ENCODE data around the gene RPS6KB2. TPM values are rescaled to one million over a fixed set of nuclear protein-coding genes. Genes with fewer than 3 reads are reported as not detected.

The RPS6KB2 gene
- polyA plus RNA-seq, 1 donor (not counting 4 experiments of a cell fraction or from before 2014, with no cell fraction given) = 61.4 TPM

DNA sequence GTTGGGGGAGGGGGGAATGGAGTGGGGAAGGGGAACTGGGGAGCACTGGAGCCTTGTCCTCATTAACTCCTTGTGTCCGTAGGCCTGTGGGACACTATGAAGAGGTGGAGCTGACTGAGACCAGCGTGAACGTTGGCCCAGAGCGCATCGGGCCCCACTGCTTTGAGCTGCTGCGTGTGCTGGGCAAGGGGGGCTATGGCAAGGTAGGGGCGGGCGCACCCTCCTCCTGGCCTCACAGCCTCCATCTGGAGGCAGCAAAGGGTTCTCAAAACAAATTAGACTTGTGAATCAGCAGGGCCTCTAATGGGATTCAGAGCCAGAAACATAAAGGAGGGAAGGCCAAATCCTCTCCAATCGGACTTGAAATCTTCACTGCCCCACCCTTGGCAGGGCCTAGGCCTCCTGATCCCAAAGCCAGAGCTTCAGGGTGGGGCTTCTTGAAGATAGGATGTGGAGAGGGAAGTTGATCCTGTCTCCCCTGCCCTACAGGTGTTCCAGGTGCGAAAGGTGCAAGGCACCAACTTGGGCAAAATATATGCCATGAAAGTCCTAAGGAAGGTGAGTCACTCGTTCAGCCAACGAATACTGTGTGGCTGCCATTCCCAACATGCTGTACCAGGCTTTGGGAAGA lies 859 bp downstream of the RPS6KB2 start:
- dilution Hi-C loops (cut with MboI; ENCODE audit: extremely low pct_ligation_motif_present, low sequenced_read_pairs) = no loop called here
- Histone ChIP-seq H3K4me1 (ENCODE audit: control insufficient read depth, extremely low read depth, insufficient read depth, low read length) (peaks cover 18% of the 10 kb centered on the region), H3K4me3 (ENCODE audit: control insufficient read depth in 2 of 3, extremely low read depth in 1 of 3, insufficient read depth in 2 of 3, low read depth in 1 of 3, low read length in 3 of 3) (peak overlapping the region; percentile 77 to 98 (median 97)), H3K27me3 (ENCODE audit: control insufficient read depth, extremely low read depth, insufficient read depth, low read length) (no peaks in the 10 kb centered on the region), H3K79me2 (ENCODE audit: control insufficient read depth, insufficient read depth, low read length) (peaks cover 27% of the 10 kb centered on the region), H3K27ac (ENCODE audit: control insufficient read depth, insufficient read depth, low read length) (peak overlapping the region; percentile 90), H4K20me1 (ENCODE audit: control insufficient read depth, extremely low read depth, insufficient read depth, low read length) (no peaks in the 10 kb centered on the region), H3K9me3 (ENCODE audit: control insufficient read depth, low read depth, low read length) (no peaks in the 10 kb centered on the region), H3K9me1 (ENCODE audit: control insufficient read depth, extremely low read depth, insufficient read depth, low read length) (no peaks in the 10 kb centered on the region), H3K36me3 (ENCODE audit: control insufficient read depth in 2 of 2, extremely low read depth in 1 of 2, insufficient read depth in 2 of 2, low read length in 2 of 2) (peaks cover 23 to 36% of the 10 kb centered on the region in 2 experiments), H2AFZ (ENCODE audit: control insufficient read depth, low read length) (peak overlapping the region; percentile 90), H3K4me2 (ENCODE audit: control insufficient read depth, extremely low read depth, insufficient read depth, low read depth, low read length) (peak overlapping the region; percentile 87), H3K9ac (ENCODE audit: control insufficient read depth, extremely low read depth, insufficient read depth, low read length) (peak overlapping the region; percentile 97)
- DNase-seq (ENCODE audit: low read depth, low spot score) = peak; percentile 59
- FAIRE-seq = peak; percentile 74
- TF ChIP-seq EZH2 (IDR thresholded peaks at IDR 0.05; ENCODE audit: low read length) = no peak
- TF ChIP-seq, protein P1, sequence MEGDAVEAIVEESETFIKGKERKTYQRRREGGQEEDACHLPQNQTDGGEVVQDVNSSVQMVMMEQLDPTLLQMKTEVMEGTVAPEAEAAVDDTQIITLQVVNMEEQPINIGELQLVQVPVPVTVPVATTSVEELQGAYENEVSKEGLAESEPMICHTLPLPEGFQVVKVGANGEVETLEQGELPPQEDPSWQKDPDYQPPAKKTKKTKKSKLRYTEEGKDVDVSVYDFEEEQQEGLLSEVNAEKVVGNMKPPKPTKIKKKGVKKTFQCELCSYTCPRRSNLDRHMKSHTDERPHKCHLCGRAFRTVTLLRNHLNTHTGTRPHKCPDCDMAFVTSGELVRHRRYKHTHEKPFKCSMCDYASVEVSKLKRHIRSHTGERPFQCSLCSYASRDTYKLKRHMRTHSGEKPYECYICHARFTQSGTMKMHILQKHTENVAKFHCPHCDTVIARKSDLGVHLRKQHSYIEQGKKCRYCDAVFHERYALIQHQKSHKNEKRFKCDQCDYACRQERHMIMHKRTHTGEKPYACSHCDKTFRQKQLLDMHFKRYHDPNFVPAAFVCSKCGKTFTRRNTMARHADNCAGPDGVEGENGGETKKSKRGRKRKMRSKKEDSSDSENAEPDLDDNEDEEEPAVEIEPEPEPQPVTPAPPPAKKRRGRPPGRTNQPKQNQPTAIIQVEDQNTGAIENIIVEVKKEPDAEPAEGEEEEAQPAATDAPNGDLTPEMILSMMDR (optimal IDR thresholded peaks at IDR 0.05 in 1 of 3, IDR thresholded peaks at IDR 0.05 in 1 of 3, conservative IDR thresholded peaks at IDR 0.05 in 1 of 3; ENCODE audit: extremely low read depth in 1 of 3, insufficient read depth in 2 of 3, low read length in 3 of 3) = no peak

DNA sequence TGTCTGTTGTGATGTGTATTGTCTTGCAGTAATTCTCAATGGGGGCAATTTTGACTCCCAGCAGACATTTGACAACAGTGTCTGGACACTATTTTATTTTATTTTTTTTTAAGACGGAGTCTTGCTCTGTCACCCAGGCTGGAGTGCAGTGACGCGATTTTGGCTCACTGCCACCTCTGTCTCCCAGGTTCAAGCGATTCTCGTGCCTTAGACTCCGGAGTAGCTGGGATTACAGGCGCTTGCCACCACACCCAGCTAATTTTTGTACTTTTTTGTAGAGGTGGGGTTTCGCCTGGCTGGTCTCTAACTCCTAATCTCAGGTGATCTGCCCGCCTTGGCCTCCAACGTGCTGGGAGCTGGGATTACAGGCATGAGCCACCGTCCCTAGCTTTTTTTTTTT lies 1.4 kb downstream of the RPS6KB2 start:
- FAIRE-seq (no peak), DNase-seq (ENCODE audit: low read depth, low spot score) (no peak)
- no peaks in the 10 kb centered on the region for H4K20me1 ChIP-seq (ENCODE audit: control insufficient read depth, extremely low read depth, insufficient read depth, low read length)
- no peak for TF ChIP-seq EZH2 (IDR thresholded peaks at IDR 0.05; ENCODE audit: low read length)
- TF ChIP-seq, protein P1 (optimal IDR thresholded peaks at IDR 0.05 in 1 of 3, IDR thresholded peaks at IDR 0.05 in 1 of 3, conservative IDR thresholded peaks at IDR 0.05 in 1 of 3; ENCODE audit: extremely low read depth in 1 of 3, insufficient read depth in 2 of 3, low read length in 3 of 3) = no peak
- H3K36me3 ChIP-seq (ENCODE audit: control insufficient read depth in 2 of 2, extremely low read depth in 1 of 2, insufficient read depth in 2 of 2, low read length in 2 of 2) = peaks cover 28 to 40% of the 10 kb centered on the region in 2 experiments
- H3K9me1 ChIP-seq (ENCODE audit: control insufficient read depth, extremely low read depth, insufficient read depth, low read length) = no peaks in the 10 kb centered on the region
- H3K9me3 ChIP-seq (ENCODE audit: control insufficient read depth, low read depth, low read length) = no peaks in the 10 kb centered on the region
- H3K4me1 ChIP-seq (ENCODE audit: control insufficient read depth, extremely low read depth, insufficient read depth, low read length) = peaks cover 18% of the 10 kb centered on the region
- H3K4me2 ChIP-seq (ENCODE audit: control insufficient read depth, extremely low read depth, insufficient read depth, low read depth, low read length) = peak overlapping the region; percentile 87
- H3K79me2 ChIP-seq (ENCODE audit: control insufficient read depth, insufficient read depth, low read length) = peaks cover 27% of the 10 kb centered on the region
- H3K9ac ChIP-seq (ENCODE audit: control insufficient read depth, extremely low read depth, insufficient read depth, low read length) = peak overlapping the region; percentile 97
- H3K4me3 ChIP-seq (ENCODE audit: control insufficient read depth in 2 of 3, extremely low read depth in 1 of 3, insufficient read depth in 2 of 3, low read depth in 1 of 3, low read length in 3 of 3) = peak overlapping the region in 2 of 3 experiments; percentile 77 to 98
- dilution Hi-C loops (cut with MboI; ENCODE audit: extremely low pct_ligation_motif_present, low sequenced_read_pairs) = no loop called here
- H3K27ac ChIP-seq (ENCODE audit: control insufficient read depth, insufficient read depth, low read length) = peak overlapping the region; percentile 90
- H2AFZ ChIP-seq (ENCODE audit: control insufficient read depth, low read length) = no peak overlapping the region
- H3K27me3 ChIP-seq (ENCODE audit: control insufficient read depth, extremely low read depth, insufficient read depth, low read length) = no peaks in the 10 kb centered on the region

Measured in keratinocyte (primary cell).